ENCODE results near the gene VIPR1.

GRCh38 chr3:42520906-42521305 is 18.5 kb downstream of the VIPR1 start:
- TF ChIP-seq POLR2AphosphoS5 (IDR thresholded peaks at IDR 0.05; ENCODE audit: borderline replicate concordance, low read depth, low read length): no peak
- TF ChIP-seq EZH2 (IDR thresholded peaks at IDR 0.05): no peak
- no peak for TF ChIP-seq FOXP2 (optimal IDR thresholded peaks at IDR 0.05; ENCODE audit: control extremely low read depth, extremely low read length, insufficient read depth)

All from SK-N-MC (cell line).